ENCODE results near the gene NAGS.
"Not testable (repeated sequence)": the region's sequence is repeated elsewhere in the genome, so short reads cannot be mapped to it uniquely, and the experiment has no call there.

NAGS gene

DNA sequence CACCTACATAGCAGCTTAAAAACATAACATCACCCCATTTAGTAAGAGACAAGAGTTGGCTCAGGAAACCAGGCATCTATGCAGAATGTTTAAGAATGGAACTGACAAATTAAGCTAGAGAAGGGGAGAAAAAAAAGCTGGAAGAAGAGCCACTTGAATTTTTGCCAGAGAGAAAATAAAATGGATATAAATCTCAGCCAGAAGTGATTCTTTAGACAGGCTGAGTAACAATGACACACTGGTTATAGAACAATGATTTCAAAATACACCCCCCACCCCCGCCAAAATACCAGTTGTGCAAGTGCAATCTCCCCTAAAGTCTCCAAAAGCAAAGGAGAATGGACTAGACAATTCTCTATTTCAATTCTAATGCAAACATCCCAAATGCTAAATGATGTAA lies 39.6 kb downstream of the NAGS start:
- DNase-seq, result no peak

DNA sequence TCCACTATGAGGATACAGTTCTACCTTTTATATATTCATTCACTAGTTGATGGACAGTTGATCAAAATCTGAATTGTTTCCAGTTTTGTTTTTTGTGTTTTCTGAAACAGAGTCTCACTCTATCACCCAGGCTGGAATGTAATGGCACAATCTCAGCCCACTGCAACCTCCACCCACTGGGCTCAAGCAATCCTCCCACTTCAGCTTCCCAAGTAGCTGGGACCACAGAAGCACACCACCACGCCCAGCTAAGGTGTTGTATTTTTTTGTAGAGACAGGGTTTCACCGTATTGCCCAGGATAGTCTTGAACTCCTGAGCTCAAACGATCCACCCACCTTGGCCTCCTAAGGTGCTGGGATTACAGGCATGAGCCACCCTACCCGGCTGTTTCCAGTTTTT lies 41.1 kb downstream of the NAGS start:
- no peak for DNase-seq

DNA sequence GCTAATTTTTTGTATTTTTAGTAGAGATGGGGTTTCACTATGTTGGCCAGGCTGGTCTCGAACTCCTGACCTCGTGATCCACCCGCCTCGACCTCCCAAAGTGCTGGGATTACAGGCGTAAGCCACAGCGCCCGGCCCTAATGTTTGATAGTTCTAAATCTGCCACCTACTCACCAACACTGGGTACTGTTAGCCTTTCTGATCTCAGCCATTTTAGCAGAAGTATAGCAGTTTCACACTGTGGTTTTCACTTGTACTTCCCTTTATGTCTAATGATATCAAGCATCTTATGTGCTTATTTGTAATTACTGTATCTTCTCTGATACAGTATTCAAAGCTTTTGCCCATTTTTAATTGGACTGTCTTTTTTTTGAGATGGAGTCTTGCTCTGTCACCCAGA lies 42.5 kb downstream of the NAGS start:
- DNase-seq, result not testable (repeated sequence)

DNA sequence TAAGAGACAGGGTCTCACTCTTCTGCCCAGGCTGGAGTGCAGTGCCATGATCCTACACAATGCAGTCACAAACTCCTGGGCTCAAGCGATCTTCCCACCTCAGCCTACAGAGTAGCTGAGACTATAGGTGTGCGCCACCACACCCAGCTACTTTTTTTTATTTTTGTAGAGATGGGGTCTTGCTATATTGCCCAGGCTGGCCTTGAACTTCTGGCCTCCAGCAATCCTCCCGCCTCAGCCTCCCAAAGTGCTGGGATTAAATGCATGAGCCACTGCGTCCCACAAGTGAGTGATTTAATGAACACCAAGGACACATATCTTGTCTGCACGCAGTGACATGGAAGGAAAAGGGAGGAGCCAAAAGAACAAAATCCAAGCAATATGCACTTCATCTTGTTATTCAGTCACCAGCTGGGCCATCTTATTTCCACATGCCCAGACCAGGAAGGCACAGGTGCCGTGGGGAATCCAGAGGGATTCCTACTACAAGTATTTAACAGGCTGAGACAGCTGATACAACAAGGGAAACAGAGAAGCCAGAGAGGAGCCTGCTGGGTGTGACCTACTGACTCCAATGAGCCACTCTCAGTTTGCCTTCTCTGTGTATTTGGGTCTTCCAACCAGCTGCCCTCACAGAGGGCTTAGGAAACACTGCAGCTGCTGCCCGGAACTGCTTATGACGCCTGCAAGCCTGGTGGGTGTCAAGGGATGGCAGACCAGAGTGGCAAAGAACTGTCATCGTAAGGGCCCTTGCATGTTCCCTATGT lies 45.1 kb downstream of the NAGS start:
- no peak for DNase-seq

DNA sequence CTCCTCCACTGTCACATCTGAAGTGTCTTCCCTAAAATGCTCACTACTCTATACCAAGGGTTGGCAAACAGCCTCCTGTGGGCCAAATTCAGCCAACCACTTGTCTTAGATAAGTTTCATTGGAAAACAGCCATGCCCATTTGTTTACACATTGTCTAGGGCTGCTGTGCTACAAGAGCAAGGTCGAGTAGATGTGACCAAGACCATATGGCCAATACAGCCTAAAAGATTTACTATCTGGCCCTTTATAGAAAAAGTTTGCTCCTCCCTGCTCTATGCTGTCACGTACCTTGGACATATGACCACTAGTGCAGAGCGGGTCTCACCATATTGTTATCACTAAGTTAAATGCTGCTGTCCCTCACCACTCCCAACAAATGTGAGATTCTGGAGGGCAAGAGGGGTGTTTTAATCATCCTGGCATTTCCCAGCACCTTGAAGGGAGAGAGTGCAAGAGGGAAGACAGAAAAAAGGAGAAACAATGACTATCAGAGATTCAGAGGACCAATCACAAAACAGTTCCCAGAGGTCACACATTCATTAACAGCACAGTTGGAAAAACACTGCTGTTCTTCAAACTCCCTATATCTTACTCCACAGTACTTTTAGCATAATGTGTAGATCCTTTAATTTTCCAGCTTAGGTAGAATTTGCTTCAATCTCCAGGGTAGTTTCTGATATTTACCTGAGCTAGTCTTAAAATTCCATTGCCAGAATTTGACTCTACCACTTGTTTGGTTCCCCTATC lies 48.9 kb downstream of the NAGS start:
- no peak for DNase-seq
